WTC11 (cell line): Measurements from ENCODE around the gene CAMTA1.

Source experiments
- ARID4B ChIP-seq: sonication (generic); formaldehyde crosslinking; IDR thresholded peaks from 2 replicates; pipeline ENCODE4 v1.8.0; 2023; ENCODE audit warnings: missing genetic modification reagents, mild to moderate bottlenecking, borderline replicate concordance
- ATF3 ChIP-seq: sonication (generic); formaldehyde crosslinking; conservative IDR thresholded peaks from 2 replicates; pipeline ENCODE4 v1.8.1; 2022; ENCODE audit warnings: mild to moderate bottlenecking, missing genetic modification reagents
- ATF6 ChIP-seq: sonication (generic); formaldehyde crosslinking; IDR thresholded peaks from 2 replicates; pipeline ENCODE4 v1.8.1; 2023; ENCODE audit warnings: mild to moderate bottlenecking, missing genetic modification reagents
- CREB1 ChIP-seq: sonication (generic); formaldehyde crosslinking; IDR thresholded peaks from 2 replicates; pipeline ENCODE4 v1.8.0; 2023; ENCODE audit warnings: mild to moderate bottlenecking, missing genetic modification reagents
- CTCF ChIP-seq: fragments of 200-600 bp; IDR thresholded peaks from 2 replicates; pipeline ENCODE4 v1.8.0; 2022; ENCODE audit warnings: antibody characterized with exemption
- E2F5 ChIP-seq: sonication (generic); formaldehyde crosslinking; IDR thresholded peaks from 2 replicates; pipeline ENCODE4 v1.8.1; 2022; ENCODE audit warnings: mild to moderate bottlenecking, moderate library complexity, missing genetic modification reagents
- NR1H2 ChIP-seq: sonication (generic); formaldehyde crosslinking; IDR thresholded peaks from 2 replicates; pipeline ENCODE4 v1.9.0; 2021; ENCODE audit warnings: mild to moderate bottlenecking, moderate library complexity, missing genetic modification reagents
- PRRX2 ChIP-seq: fragments of 250-450 bp; sonication (Bioruptor Pico); IDR thresholded peaks from 2 replicates; pipeline ENCODE4 v1.8.0; 2021; ENCODE audit warnings: mild to moderate bottlenecking
- ZNF138 ChIP-seq: sonication (generic); formaldehyde crosslinking; conservative IDR thresholded peaks from 2 replicates; pipeline ENCODE4 v1.8.1; 2022; ENCODE audit warnings: mild to moderate bottlenecking, moderate library complexity, missing genetic modification reagents

GRCh38 chr1:7356079-7356478, 570.8 kb downstream of the CAMTA1 start:
- TF ChIP-seq CTCF (no peak), ATF6 (CRISPR knock-in tag) (no peak), ZNF138 (no peak), NR1H2 (CRISPR knock-in tag) (no peak), E2F5 (CRISPR knock-in tag) (no peak), ARID4B (CRISPR knock-in tag) (no peak), PRRX2 (no peak), CREB1 (no peak), ATF3 (CRISPR knock-in tag) (no peak)
